Dendritic cell treated with granulocyte-macrophage colony-stimulating factor and Interleukin-4, amounts not matched to agents 40 ng/mL and 50 ng/mL, for 4 days (primary cell): ENCODE results near the gene CALML6.
"Not testable (repeated sequence)": the region's sequence is repeated elsewhere in the genome, so short reads cannot be mapped to it uniquely, and the experiment has no call there.

Experiments used
- H3K27ac Mint-ChIP-seq: one replicate; pipeline ENCODE4 v1.8.0; 2022; ENCODE audit warnings: mild to moderate bottlenecking, mixed read lengths
- H3K27me3 Mint-ChIP-seq: one replicate; pipeline ENCODE4 v1.8.0; 2022; ENCODE audit warnings: mild to moderate bottlenecking, mixed read lengths
- H3K36me3 Mint-ChIP-seq: one replicate; pipeline ENCODE4 v1.8.0; 2022; ENCODE audit warnings: low read depth, mixed read lengths
- H3K4me1 Mint-ChIP-seq: one replicate; pipeline ENCODE4 v1.8.0; 2022; ENCODE audit warnings: low read depth, mixed read lengths
- H3K4me3 Mint-ChIP-seq: one replicate; pipeline ENCODE4 v1.8.0; 2022; ENCODE audit warnings: mild to moderate bottlenecking, moderate library complexity, mixed read lengths
- H3K9me3 Mint-ChIP-seq: one replicate; pipeline ENCODE4 v1.8.0; 2022; ENCODE audit warnings: mixed read lengths
- intact Hi-C: fragments of 100-400 bp; cut with micrococcal nuclease; formaldehyde crosslinking; loops from one replicate; pipeline ENCODE4 v1.15.0; 2022

The CALML6 gene

DNA sequence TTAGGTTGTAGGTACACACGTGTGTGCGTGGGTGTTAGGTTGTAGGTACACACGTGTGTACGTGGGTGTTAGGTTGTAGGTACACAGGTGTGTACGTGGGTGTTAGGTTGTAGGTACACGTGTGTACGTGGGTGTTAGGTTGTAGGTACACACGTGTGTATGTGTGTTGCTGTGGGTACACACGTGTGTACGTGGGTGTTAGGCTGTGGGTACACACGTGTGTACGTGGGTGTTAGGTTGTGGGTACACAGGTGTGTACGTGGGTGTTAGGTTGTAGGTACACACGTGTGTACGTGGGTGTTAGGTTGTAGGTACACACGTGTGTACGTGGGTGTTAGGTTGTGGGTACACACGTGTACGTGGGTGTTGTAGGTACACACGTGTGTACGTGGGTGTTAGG lies 19.8 kb downstream of the CALML6 start:
- intact Hi-C loops, H3K4me1 Mint-ChIP-seq, H3K27me3 Mint-ChIP-seq, H3K9me3 Mint-ChIP-seq, H3K4me3 Mint-ChIP-seq, H3K27ac Mint-ChIP-seq, H3K36me3 Mint-ChIP-seq: not testable (repeated sequence)

- no peak overlapping the region for H3K4me3 Mint-ChIP-seq
- H3K36me3 Mint-ChIP-seq = no peaks in the 10 kb centered on the region
- intact Hi-C loops = no loop called here
- H3K27ac Mint-ChIP-seq = no peak overlapping the region
- H3K9me3 Mint-ChIP-seq = no peaks in the 10 kb centered on the region
- H3K4me1 Mint-ChIP-seq = no peaks in the 10 kb centered on the region
- peaks cover 4% of the 10 kb centered on the region for H3K27me3 Mint-ChIP-seq
These were observed 22.0 kb downstream of the CALML6 start for GRCh38 chr1:1937061-1937460.

- H3K9me3 Mint-ChIP-seq = no peaks in the 10 kb centered on the region
These were observed 22.7 kb downstream of the CALML6 start for GRCh38 chr1:1937549-1938275.

DNA sequence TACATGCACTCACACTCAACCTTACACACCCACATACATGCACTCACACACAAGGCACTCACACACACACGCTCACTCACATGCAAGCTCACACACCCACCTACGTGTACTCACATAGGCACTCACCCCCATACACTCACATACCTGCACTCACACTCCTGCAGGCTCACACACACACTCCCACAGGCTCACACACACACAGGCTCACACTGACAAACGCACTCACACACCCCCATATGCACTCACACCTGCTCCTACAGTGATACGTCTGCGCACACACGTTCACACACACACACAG lies 23.2 kb downstream of the CALML6 start:
- H3K27me3 Mint-ChIP-seq = peaks cover 4% of the 10 kb centered on the region
- H3K4me3 Mint-ChIP-seq = no peak overlapping the region
- H3K4me1 Mint-ChIP-seq = no peaks in the 10 kb centered on the region
- no peaks in the 10 kb centered on the region for H3K36me3 Mint-ChIP-seq
- H3K9me3 Mint-ChIP-seq = no peaks in the 10 kb centered on the region
- intact Hi-C loops = no loop called here
- H3K27ac Mint-ChIP-seq = no peak overlapping the region

More at GRCh38 chr1:1937549-1938275, 22.7 kb downstream of the CALML6 start:
- no peaks in the 10 kb centered on the region for H3K36me3 Mint-ChIP-seq
- H3K4me3 Mint-ChIP-seq = no peak overlapping the region
- intact Hi-C loops = no loop called here
- H3K27me3 Mint-ChIP-seq = peaks cover 4% of the 10 kb centered on the region
- H3K27ac Mint-ChIP-seq = no peak overlapping the region
- H3K4me1 Mint-ChIP-seq = no peaks in the 10 kb centered on the region

DNA sequence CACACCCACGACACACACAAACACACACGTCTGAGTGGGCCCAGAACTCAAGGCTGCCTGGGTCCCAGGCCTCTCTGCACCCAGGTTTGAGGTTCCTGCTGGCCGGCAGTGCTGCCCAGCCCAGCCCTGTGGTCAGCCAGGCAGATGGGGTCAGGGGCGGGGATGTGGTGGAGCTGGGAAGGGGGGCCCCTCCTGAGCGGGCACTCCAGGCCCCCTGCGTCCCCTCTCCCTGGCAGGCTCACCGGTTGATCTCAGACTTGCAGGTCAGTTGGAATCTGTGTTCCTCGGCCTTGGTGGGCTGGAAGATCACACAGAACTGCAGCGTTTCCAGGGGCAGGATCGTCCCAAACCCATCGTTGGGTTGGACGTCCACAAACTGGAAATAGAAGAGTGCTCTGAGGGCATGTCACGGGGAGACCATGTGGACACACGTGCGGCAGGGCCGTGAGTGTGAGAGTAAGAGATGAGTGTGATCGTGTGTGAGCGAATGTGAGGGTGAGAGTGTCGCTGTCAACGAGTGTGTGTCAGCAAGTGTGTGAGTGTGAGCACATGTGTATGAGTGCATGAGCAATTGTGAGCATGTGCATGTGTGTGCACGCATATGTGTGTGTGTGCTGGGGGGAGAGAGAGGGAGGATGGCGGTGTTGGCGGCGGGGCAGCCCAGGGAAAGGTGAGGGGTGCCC lies 23.7 kb downstream of the CALML6 start:
- Mint-ChIP-seq H3K27me3 (peaks cover 4% of the 10 kb centered on the region), H3K27ac (no peak overlapping the region), H3K4me1 (peaks cover 1% of the 10 kb centered on the region), H3K4me3 (no peak overlapping the region), H3K9me3 (no peaks in the 10 kb centered on the region), H3K36me3 (no peaks in the 10 kb centered on the region)
- intact Hi-C loops = no loop called here

- Mint-ChIP-seq H3K27me3 (peaks cover 10% of the 10 kb centered on the region), H3K4me1 (peaks cover 9% of the 10 kb centered on the region), H3K9me3 (no peaks in the 10 kb centered on the region), H3K36me3 (no peaks in the 10 kb centered on the region), H3K4me3 (no peak overlapping the region), H3K27ac (no peak overlapping the region)
- intact Hi-C loops = loop anchor here (5.0 kb wide), 1 partner anchor 108 kb away; no protein-coding TSS in a partner anchor
These were observed 24.4 kb downstream of the CALML6 start for GRCh38 chr1:1939296-1940122.

GRCh38 chr1:1940123-1940425 lies 25.0 kb downstream of the CALML6 start:
- Mint-ChIP-seq H3K4me1 (peaks cover 9% of the 10 kb centered on the region), H3K4me3 (no peak overlapping the region), H3K36me3 (no peaks in the 10 kb centered on the region), H3K27ac (no peak overlapping the region), H3K27me3 (peaks cover 10% of the 10 kb centered on the region), H3K9me3 (no peaks in the 10 kb centered on the region)
- intact Hi-C loops = loop anchor here (5.0 kb wide), 1 partner anchor 107 kb away; no protein-coding TSS in a partner anchor

- intact Hi-C loops = loop anchor here (5.0 kb wide), 1 partner anchor 106 kb away; no protein-coding TSS in a partner anchor
- H3K27me3 Mint-ChIP-seq = peaks cover 10% of the 10 kb centered on the region
- no peak overlapping the region for H3K4me3 Mint-ChIP-seq
- no peaks in the 10 kb centered on the region for H3K9me3 Mint-ChIP-seq
- H3K27ac Mint-ChIP-seq = no peak overlapping the region
- H3K36me3 Mint-ChIP-seq = no peaks in the 10 kb centered on the region
- peaks cover 9% of the 10 kb centered on the region for H3K4me1 Mint-ChIP-seq
These were observed 26.3 kb downstream of the CALML6 start for GRCh38 chr1:1941211-1941841.

DNA sequence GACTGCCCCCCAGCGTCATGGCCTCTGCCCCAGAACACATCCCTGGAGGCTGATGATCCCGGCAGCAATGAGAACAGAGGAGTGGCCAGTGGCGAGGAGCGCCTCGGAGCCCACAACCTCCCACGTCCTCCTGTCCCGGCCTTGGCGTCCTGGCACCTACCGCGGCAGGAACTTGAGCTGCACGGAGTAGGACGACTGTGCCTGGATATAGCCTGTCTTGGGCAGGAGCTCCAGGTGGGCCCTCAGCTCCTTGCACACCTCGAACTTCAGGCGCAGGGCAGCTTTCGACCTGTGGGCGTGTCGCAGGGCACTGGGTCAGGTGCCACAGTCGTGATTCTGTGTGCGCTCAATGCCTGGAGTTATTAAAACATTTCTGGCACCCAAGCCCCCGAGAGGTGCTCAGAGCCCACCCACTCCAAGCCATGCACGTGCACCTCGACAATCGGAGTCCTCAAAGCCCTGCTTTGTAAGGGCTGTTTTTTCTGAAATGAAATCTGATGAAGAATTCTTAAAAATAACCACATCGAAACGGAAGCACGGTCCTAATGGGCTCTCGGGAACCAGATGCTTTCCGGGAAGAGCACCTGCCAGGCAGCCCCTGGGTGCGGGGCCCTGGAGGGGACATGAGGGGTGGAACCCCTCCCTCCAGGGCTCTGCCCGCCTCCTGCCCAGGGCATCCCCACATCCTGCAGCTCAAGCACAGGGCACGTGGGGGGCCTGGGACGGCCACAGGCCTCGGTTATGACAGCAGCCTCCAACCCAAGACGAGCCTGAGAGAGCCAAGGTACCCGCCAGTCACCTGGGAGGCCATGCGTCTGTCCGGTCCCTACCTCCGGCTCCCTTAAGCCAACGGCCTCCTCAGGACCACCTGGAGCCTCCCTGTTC lies 27.1 kb downstream of the CALML6 start:
- intact Hi-C loops = loop anchor here (5.0 kb wide), 1 partner anchor 105 kb away; no protein-coding TSS in a partner anchor
- no peak overlapping the region for H3K4me3 Mint-ChIP-seq
- H3K27ac Mint-ChIP-seq = no peak overlapping the region
- peaks cover 12% of the 10 kb centered on the region for H3K27me3 Mint-ChIP-seq
- H3K4me1 Mint-ChIP-seq = peaks cover 9% of the 10 kb centered on the region
- H3K9me3 Mint-ChIP-seq = no peaks in the 10 kb centered on the region
- H3K36me3 Mint-ChIP-seq = no peaks in the 10 kb centered on the region

GRCh38 chr1:1942753-1943656 lies 27.9 kb downstream of the CALML6 start:
- H3K9me3 Mint-ChIP-seq = no peaks in the 10 kb centered on the region
- H3K4me3 Mint-ChIP-seq = no peak overlapping the region
- peaks cover 9% of the 10 kb centered on the region for H3K4me1 Mint-ChIP-seq
- H3K36me3 Mint-ChIP-seq = no peaks in the 10 kb centered on the region
- intact Hi-C loops = loop anchor here (5.0 kb wide), 1 partner anchor 104 kb away; no protein-coding TSS in a partner anchor
- H3K27ac Mint-ChIP-seq = no peak overlapping the region
- H3K27me3 Mint-ChIP-seq = peaks cover 12% of the 10 kb centered on the region

DNA sequence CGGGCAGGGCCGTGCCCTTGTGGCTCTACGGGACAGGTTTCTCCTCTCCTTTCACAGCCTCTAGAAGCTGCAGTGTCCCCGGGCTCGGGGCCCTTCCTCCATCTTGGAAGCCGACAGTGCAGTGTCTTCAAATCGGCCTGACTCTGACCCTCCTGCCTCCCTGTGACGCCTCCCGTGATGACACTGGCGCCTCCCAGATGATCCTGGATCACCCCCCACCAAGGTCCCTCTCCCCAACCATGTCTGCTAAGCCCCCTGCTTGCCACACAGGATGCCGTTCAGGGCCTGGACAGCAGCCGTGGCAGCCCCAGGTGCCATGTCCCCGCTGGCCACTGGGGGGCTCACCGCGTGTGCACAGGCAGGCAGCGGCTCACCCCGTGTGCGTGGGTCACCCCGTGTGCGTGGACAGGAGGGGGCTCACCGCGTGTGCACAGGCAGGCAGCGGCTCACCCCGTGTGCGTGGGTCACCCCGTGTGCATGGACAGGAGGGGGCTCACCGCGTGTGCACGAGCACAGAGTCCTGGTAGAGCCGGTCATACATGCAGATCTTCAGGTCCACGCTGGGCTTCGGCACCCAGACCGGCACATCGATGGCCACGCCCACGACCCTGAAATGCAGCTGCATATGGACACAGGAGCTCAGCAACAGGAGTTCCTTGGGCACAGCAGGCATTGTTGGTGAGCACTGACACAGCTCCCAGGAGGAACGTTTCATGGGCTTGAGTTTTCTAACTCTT lies 28.9 kb downstream of the CALML6 start:
- Mint-ChIP-seq H3K27ac (no peak overlapping the region), H3K27me3 (peaks cover 12% of the 10 kb centered on the region), H3K36me3 (no peaks in the 10 kb centered on the region), H3K9me3 (no peaks in the 10 kb centered on the region), H3K4me1 (peaks cover 9% of the 10 kb centered on the region), H3K4me3 (no peak overlapping the region)
- intact Hi-C loops = loop anchor here (5.0 kb wide), 1 partner anchor 103 kb away; no protein-coding TSS in a partner anchor
